HCT116 (cell line): ENCODE data around the gene VEGFA. TPM values are rescaled to one million over a fixed set of nuclear protein-coding genes. Genes with fewer than 3 reads are reported as not detected.

ENCODE experiments used
- ATAC-seq: fragments of 200-7000 bp; cut with Tn5 transposase; 2 replicates; pipeline ENCODE4 v1.9.1; 2020; ENCODE audit warnings: mild to moderate bottlenecking, moderate library complexity
- BruUV-seq: library from RNA; stranded (reverse); fragments of 400-500 nt; replicated peaks from 2 replicates; lab custom pipeline; 2021; lab: Mats Ljungman, UMichigan
- CTCF ChIA-PET: fragments of 300-600 bp; sonication (Branson Sonifier 250); formaldehyde crosslinking; loops from one replicate; lab custom pipeline; 2021; ENCODE audit warnings: antibody characterized with exemption; lab: Charles Lee
- POLR2A ChIA-PET: fragments of 300-600, 350-600 bp; sonication (Branson Sonifier 250); formaldehyde crosslinking; loops from one replicate; lab custom pipeline; 2021; ENCODE audit warnings: antibody characterized with exemption; lab: Charles Lee
- RAD21 ChIA-PET, 2 experiments: fragments of 300-600 bp; sonication (Branson Sonifier 250); formaldehyde crosslinking; loops; one replicate each; lab custom pipeline; 2023; ENCODE audit warnings: low total read pairs in 2 of 2; ENCODE audit not compliant: uncharacterized antibody in 2 of 2, unreplicated experiment in 2 of 2, low non-redundant PET in 1 of 2; lab: Charles Lee
- DNase-seq: peaks from one replicate; pipeline ENCODE4 v3.0.0-alpha.2; 2010; ENCODE audit warnings: low read depth, low spot score
- H2AFZ ChIP-seq: fragments of 200-600 bp; shearing (Covaris generic), sonication (generic); 2 replicates; pipeline ENCODE4 v1.6.1; 2017; ENCODE audit warnings: low read depth, mixed run types, mixed read lengths, antibody characterized with exemption, low read length; ENCODE audit not compliant: poor library complexity, severe bottlenecking
- H3K27ac ChIP-seq: 2 replicates; pipeline ENCODE4 v1.5.1; 2012; ENCODE audit warnings: low read depth, low read length
- H3K27me3 ChIP-seq: fragments of 200-600 bp; sonication (generic); 2 replicates; pipeline ENCODE4 v1.6.1; 2016; ENCODE audit warnings: mixed run types, low read length, mixed read lengths; ENCODE audit not compliant: insufficient read depth
- H3K36me3 ChIP-seq, 2 experiments: fragments of 200-500 bp in 1 of 2; fragments of 200-600 bp in 1 of 2; sonication (Bioruptor generic) in 1 of 2; sonication (generic) in 1 of 2; 2 replicates each; pipeline versions ENCODE4 v1.5.1 to v1.6.1; 2014 to 2016; ENCODE audit warnings: low read length in 2 of 2, inconsistent platforms in 1 of 2, mixed read lengths in 1 of 2, mixed run types in 1 of 2; ENCODE audit not compliant: insufficient read depth in 2 of 2, control insufficient read depth in 1 of 2
- H3K4me1 ChIP-seq, 2 experiments: fragments of 200-600 bp in 1 of 2; sonication (generic) in 1 of 2; 2 replicates each; pipeline versions ENCODE4 v1.5.1 to v1.6.1; 2012 to 2017; ENCODE audit warnings: low read length in 2 of 2, inconsistent platforms in 1 of 2, mild to moderate bottlenecking in 1 of 2, mixed read lengths in 1 of 2, mixed run types in 1 of 2, moderate library complexity in 1 of 2; ENCODE audit not compliant: insufficient read depth in 2 of 2, control insufficient read depth in 1 of 2
- H3K4me2 ChIP-seq: fragments of 200-600 bp; sonication (generic); 2 replicates; pipeline ENCODE4 v1.6.1; 2017; ENCODE audit warnings: mixed run types, low read length, mixed read lengths
- H3K4me3 ChIP-seq, 2 experiments: fragments of 200-600 bp in 1 of 2; sonication (generic) in 1 of 2; replicated peaks in 1 of 2; 2 replicates each; pipeline ENCODE4 v1.5.1; 2011 to 2016; ENCODE audit warnings: low read length in 2 of 2, control low read depth in 1 of 2, low read depth in 1 of 2, mild to moderate bottlenecking in 1 of 2, mixed read lengths in 1 of 2, mixed run types in 1 of 2
- H3K79me2 ChIP-seq: fragments of 200-600 bp; sonication (generic); 2 replicates; pipeline ENCODE4 v1.6.1; 2017; ENCODE audit warnings: mild to moderate bottlenecking, mixed run types, low read length, moderate library complexity, mixed read lengths; ENCODE audit not compliant: insufficient read depth
- H3K9ac ChIP-seq: fragments of 200-600 bp; sonication (generic); 2 replicates; pipeline ENCODE4 v1.6.1; 2016; ENCODE audit warnings: low read length, mixed read lengths
- H3K9me2 ChIP-seq: fragments of 200-600 bp; sonication (generic), shearing (Covaris generic); 2 replicates; pipeline ENCODE4 v1.6.1; 2017; ENCODE audit warnings: mixed run types, mild to moderate bottlenecking, moderate library complexity; ENCODE audit not compliant: insufficient read depth
- H3K9me3 ChIP-seq, 2 experiments: fragments of 200-500 bp in 1 of 2; fragments of 200-600 bp in 1 of 2; sonication (Bioruptor generic) in 1 of 2; sonication (generic) in 1 of 2; 2 replicates each; pipeline ENCODE4 v1.6.1; 2014 to 2017; ENCODE audit warnings: low read length in 2 of 2, mixed read lengths in 2 of 2, inconsistent platforms in 1 of 2, low read depth in 1 of 2, mild to moderate bottlenecking in 1 of 2, mixed run types in 1 of 2, moderate library complexity in 1 of 2; ENCODE audit not compliant: control insufficient read depth in 1 of 2, insufficient read depth in 1 of 2
- H4K20me1 ChIP-seq: fragments of 200-600 bp; sonication (generic), shearing (Covaris generic); 2 replicates; pipeline ENCODE4 v1.6.1; 2017; ENCODE audit warnings: mixed run types, mild to moderate bottlenecking, moderate library complexity; ENCODE audit not compliant: insufficient read depth
- CEBPB ChIP-seq: IDR thresholded peaks from 2 replicates; pipeline ENCODE4 v1.6.1; 2012; ENCODE audit warnings: low read depth
- CTCF ChIP-seq, 3 experiments: fragments of 200-600 bp in 1 of 3; sonication (generic) in 1 of 3; IDR thresholded peaks in 2 of 3; conservative IDR thresholded peaks in 1 of 3; 2 replicates each; pipeline ENCODE4 v1.5.1; 2012 to 2017; ENCODE audit warnings: low read depth in 2 of 3, low read length in 2 of 3, antibody characterized with exemption in 1 of 3, borderline replicate concordance in 1 of 3, control low read depth in 1 of 3, mild to moderate bottlenecking in 1 of 3, mixed read lengths in 1 of 3, mixed run types in 1 of 3, moderate library complexity in 1 of 3; ENCODE audit not compliant: insufficient read depth in 1 of 3
- EGR1 ChIP-seq: IDR thresholded peaks from 2 replicates; pipeline ENCODE4 v1.6.1; 2012; ENCODE audit warnings: low read depth
- EZH2 ChIP-seq: fragments of 200-600 bp; sonication (generic); IDR thresholded peaks from 2 replicates; pipeline ENCODE4 v1.6.1; 2017; ENCODE audit warnings: antibody characterized with exemption, mixed run types
- EZH2phosphoT487 ChIP-seq: fragments of 200-600 bp; IDR thresholded peaks from 2 replicates; pipeline ENCODE4 v1.6.1; 2018; ENCODE audit warnings: antibody characterized with exemption, borderline replicate concordance
- MAX ChIP-seq: IDR thresholded peaks from 2 replicates; pipeline ENCODE4 v1.6.1; 2012
- RAD21 ChIP-seq: IDR thresholded peaks from 2 replicates; pipeline ENCODE4 v1.6.1; 2012; ENCODE audit warnings: low read depth, mild to moderate bottlenecking
- REST ChIP-seq: IDR thresholded peaks from 2 replicates; pipeline ENCODE4 v1.6.1; 2012; ENCODE audit warnings: low read depth
- SIN3A ChIP-seq: IDR thresholded peaks from 2 replicates; pipeline ENCODE4 v1.6.1; 2012; ENCODE audit warnings: low read depth
- SP1 ChIP-seq: IDR thresholded peaks from 2 replicates; pipeline ENCODE4 v1.6.1; 2012; ENCODE audit warnings: low read depth
- SRF ChIP-seq: IDR thresholded peaks from 2 replicates; pipeline ENCODE4 v1.6.1; 2012; ENCODE audit warnings: low read depth
- TCF7L2 ChIP-seq: IDR thresholded peaks from 2 replicates; pipeline ENCODE4 v1.7.0; 2011; ENCODE audit warnings: borderline replicate concordance, inconsistent platforms; ENCODE audit not compliant: insufficient read depth, insufficient read length; ENCODE audit errors: extremely low read depth
- YY1 ChIP-seq: IDR thresholded peaks from 2 replicates; pipeline ENCODE4 v1.6.1; 2011; ENCODE audit warnings: low read length, low read depth, moderate library complexity, mild to moderate bottlenecking; ENCODE audit not compliant: insufficient replicate concordance; ENCODE audit errors: extremely low read depth
- ZBTB33 ChIP-seq: IDR thresholded peaks from 2 replicates; pipeline ENCODE4 v1.6.1; 2011; ENCODE audit warnings: mild to moderate bottlenecking, low read length, moderate library complexity; ENCODE audit not compliant: insufficient replicate concordance; ENCODE audit errors: extremely low read depth
- ZFX ChIP-seq: fragments of 450-650 bp; IDR thresholded peaks from 2 replicates; pipeline ENCODE4 v1.6.1; 2017
- ZNF274 ChIP-seq: fragments of 200-500 bp; sonication (Bioruptor generic); IDR thresholded peaks from 2 replicates; pipeline ENCODE4 v1.6.1; 2014; ENCODE audit warnings: mild to moderate bottlenecking, low read depth, low read length, inconsistent platforms
- intact Hi-C: fragments of 100-400 bp; cut with micrococcal nuclease; formaldehyde crosslinking; loops from 2 replicates; pipeline ENCODE4 v1.10.0; 2022
- total RNA-seq: library from RNA; stranded (reverse); gene quantifications from one replicate; pipeline ENCODE4 v1.2.1, GENCODE V29; 2021; ENCODE audit not compliant: unreplicated experiment

Gene VEGFA
- total RNA-seq, 1 experiment from 2014 or later: 112 TPM

GRCh38 chr6:43825187-43826115, 55.4 kb downstream of the VEGFA start:
- POLR2A ChIA-PET: no interaction called here
- Histone ChIP-seq H3K27me3 (no peaks in the 10 kb centered on the region; the same call in 1 of the 2 replicates), H3K9ac (no peak overlapping the region), H3K4me2 (no peak overlapping the region), H3K79me2 (no peaks in the 10 kb centered on the region), H3K9me3 (no peaks in the 10 kb centered on the region), H3K36me3 (no peaks in the 10 kb centered on the region)
- RAD21 ChIA-PET: no interaction called here
- intact Hi-C loops: no loop called here
- TF ChIP-seq EZH2 (no peak), REST (no peak), CTCF (IDR thresholded peaks at IDR 0.05 in 2 of 3, conservative IDR thresholded peaks at IDR 0.05 in 1 of 3; ENCODE audit: borderline replicate concordance in 1 of 3, insufficient read depth in 1 of 3, low read depth in 2 of 3, low read length in 2 of 3) (no peak), SP1 (no peak), RAD21 (no peak), MAX (no peak), ZBTB33 (no peak), TCF7L2 (no peak), SRF (no peak), SIN3A (no peak), ZFX (no peak), EZH2phosphoT487 (no peak), CEBPB (no peak), ZNF274 (no peak), YY1 (no peak), EGR1 (no peak)
- TF ChIP-seq, all 23 proteins: peak for 0
- ATAC-seq (no peak), DNase-seq (no peak)
- Histone ChIP-seq H2AFZ (no peak overlapping the region), H3K4me1 (no peaks in the 10 kb centered on the region), H3K4me3 (no peak overlapping the region), H4K20me1 (no peaks in the 10 kb centered on the region), H3K9me2 (no peaks in the 10 kb centered on the region), H3K27ac (no peak overlapping the region)
- BruUV-seq: no TSS peak
- CTCF ChIA-PET: no interaction called here
